Measurements from ENCODE around the gene FREM2.

Gene FREM2

GRCh38 chr13:38686577-38687245, at the start of gene FREM2:
Gene FREM2, plus strand, starts transcription at chr13:38687077. Its CDS starts 268 bp downstream, at chr13:38687345.
- H3K4me3 ChIP-seq (ENCODE audit: low read length): peak within 1 kb of the TSS; percentile 51

DNA sequence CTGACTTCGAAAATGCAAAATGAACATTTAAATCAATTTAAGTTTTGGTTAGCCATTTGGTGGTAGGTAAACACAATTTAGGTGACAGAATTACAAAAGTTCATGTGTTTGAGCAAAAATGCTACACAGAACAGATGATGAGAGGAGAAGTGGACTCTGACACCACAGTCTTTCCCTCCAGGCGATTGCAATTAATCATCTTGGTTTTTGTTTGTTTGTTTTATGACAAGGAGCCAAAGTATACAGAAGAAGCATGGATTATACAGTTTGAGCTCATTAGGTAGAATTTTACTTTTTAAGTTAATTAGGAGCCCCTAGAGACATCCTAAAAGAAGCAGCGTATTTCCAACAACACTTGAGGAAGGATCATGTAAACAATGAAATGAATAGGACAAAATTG, 49.3 kb upstream of the FREM2 start:
- TF ChIP-seq, protein P1, sequence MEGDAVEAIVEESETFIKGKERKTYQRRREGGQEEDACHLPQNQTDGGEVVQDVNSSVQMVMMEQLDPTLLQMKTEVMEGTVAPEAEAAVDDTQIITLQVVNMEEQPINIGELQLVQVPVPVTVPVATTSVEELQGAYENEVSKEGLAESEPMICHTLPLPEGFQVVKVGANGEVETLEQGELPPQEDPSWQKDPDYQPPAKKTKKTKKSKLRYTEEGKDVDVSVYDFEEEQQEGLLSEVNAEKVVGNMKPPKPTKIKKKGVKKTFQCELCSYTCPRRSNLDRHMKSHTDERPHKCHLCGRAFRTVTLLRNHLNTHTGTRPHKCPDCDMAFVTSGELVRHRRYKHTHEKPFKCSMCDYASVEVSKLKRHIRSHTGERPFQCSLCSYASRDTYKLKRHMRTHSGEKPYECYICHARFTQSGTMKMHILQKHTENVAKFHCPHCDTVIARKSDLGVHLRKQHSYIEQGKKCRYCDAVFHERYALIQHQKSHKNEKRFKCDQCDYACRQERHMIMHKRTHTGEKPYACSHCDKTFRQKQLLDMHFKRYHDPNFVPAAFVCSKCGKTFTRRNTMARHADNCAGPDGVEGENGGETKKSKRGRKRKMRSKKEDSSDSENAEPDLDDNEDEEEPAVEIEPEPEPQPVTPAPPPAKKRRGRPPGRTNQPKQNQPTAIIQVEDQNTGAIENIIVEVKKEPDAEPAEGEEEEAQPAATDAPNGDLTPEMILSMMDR (IDR thresholded peaks at IDR 0.05; ENCODE audit: insufficient read depth, low read depth, low read length, missing control alignments): no peak
- peak; percentile 76 for DNase-seq (ENCODE audit: low read depth)

More at GRCh38 chr13:38686577-38687245, at the start of gene FREM2:
- TF ChIP-seq, protein P1 (IDR thresholded peaks at IDR 0.05; ENCODE audit: insufficient read depth, low read depth, low read length, missing control alignments): no peak
- DNase-seq (ENCODE audit: low read depth): peak; percentile 76

DNA sequence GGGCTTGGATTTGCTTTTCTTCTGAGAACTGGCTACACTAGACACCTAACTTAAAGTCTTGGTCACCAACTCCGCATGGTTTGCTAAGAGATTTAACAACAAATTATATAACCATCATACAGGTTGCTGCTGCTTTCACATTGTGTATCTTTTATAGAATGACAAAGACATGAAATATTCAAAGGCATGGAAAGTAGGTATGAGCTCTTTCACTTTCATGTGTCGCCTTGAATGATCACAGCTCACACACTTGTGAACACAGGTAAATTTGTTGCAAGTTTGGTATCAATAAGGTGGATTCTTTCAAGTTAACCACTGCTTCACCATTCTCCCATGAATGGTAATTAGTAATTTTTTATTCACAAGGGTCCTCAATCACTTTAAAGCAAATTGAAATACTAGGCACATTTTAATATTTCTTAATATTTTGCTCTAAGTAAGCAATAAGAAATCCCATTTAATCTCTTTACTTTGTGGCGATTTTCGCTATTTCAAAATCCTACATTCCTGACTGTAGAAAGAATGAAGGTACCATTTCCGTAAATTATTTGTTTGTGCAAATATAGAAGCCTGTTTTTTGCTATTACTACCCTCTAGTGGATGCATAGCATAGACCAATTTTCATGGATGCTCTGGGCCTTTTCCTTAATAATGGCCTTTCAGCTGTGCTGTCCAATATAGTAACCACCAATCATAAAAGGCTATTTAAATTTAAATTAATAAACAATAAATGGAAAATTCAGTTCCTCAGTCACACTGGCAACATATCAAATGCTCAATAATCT, 45.5 kb upstream of the FREM2 start:
- DNase-seq (ENCODE audit: low read depth): no peak
- TF ChIP-seq, protein P1 (IDR thresholded peaks at IDR 0.05; ENCODE audit: insufficient read depth, low read depth, low read length, missing control alignments): peak; percentile 36

More for the DNA sequence above, 49.3 kb upstream of the FREM2 start:
- no peak overlapping the region for H3K4me3 ChIP-seq (ENCODE audit: low read length)

GRCh38 chr13:38647312-38647711, 39.6 kb upstream of the FREM2 start:
- no peak overlapping the region for H3K4me3 ChIP-seq (ENCODE audit: low read length)
- TF ChIP-seq, protein P1 (IDR thresholded peaks at IDR 0.05; ENCODE audit: insufficient read depth, low read depth, low read length, missing control alignments): no peak
- DNase-seq (ENCODE audit: low read depth): no peak

More for the DNA sequence above, 45.5 kb upstream of the FREM2 start:
- H3K4me3 ChIP-seq (ENCODE audit: low read length): no peak overlapping the region

GRCh38 chr13:38648912-38649311, 38.0 kb upstream of the FREM2 start:
- TF ChIP-seq, protein P1 (IDR thresholded peaks at IDR 0.05; ENCODE audit: insufficient read depth, low read depth, low read length, missing control alignments): no peak
- H3K4me3 ChIP-seq (ENCODE audit: low read length): no peak overlapping the region
- no peak for DNase-seq (ENCODE audit: low read depth)

DNA sequence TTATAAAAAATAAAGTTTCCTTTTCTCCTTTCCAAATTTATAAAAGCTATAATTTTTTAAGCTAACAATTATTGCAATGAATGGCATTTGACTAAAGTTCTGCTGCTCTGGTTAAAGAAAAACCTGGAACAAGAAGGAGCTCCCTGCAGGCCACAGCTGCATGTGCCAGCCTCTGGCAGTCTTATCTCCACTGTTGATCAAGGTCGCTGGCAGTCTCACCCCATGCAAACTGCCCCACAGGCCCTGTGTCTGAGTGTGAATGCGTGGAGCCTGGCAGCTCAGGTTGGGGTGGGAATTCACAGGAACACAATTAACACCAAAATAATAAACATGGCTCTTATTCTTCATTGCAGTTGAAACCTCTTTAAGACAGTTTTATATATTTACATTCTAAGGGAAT, 30.2 kb upstream of the FREM2 start:
- H3K4me3 ChIP-seq (ENCODE audit: low read length): no peak overlapping the region
- TF ChIP-seq, protein P1 (IDR thresholded peaks at IDR 0.05; ENCODE audit: insufficient read depth, low read depth, low read length, missing control alignments): no peak

More for the DNA sequence above, 30.2 kb upstream of the FREM2 start:
- no peak for DNase-seq (ENCODE audit: low read depth)

Measured in epithelial cell of esophagus (primary cell).